ENCODE measurements around the gene ZNF462.
A peak's percentile ranks its signal among the peaks of the same experiment; 100 is the strongest.

GRCh38 chr9:106878081-106878837 is 15.3 kb downstream of the ZNF462 start:
- TF ChIP-seq GATA2 (IDR thresholded peaks at IDR 0.05; ENCODE audit: low read depth, low read length) (peak; percentile 36; the same call in 1 of the 2 replicates), GATA3 (IDR thresholded peaks at IDR 0.05; ENCODE audit: low read depth, low read length) (no peak)
